A549 treated with ZK216348 at 1 μM for 4 hours (cell line): ENCODE measurements around the gene INTS15. TPM values are rescaled to one million over a fixed set of nuclear protein-coding genes. Genes with fewer than 3 reads are reported as not detected.

ENCODE experiments used
- total RNA-seq: library from RNA; stranded (reverse); fragments of 200-300 nt; extraction: Qiagen RNA extraction; gene quantifications from 5 replicates; pipeline ENCODE4 v1.2.3, GENCODE V29; 2022; ENCODE audit warnings: low read depth

The INTS15 gene
- total RNA-seq, result 21.5 to 28.4 TPM (median 25.4 TPM) in 5 replicates

GRCh38 chr7:6589829-6590644, at the start of gene INTS15:
Gene INTS15, plus strand, starts transcription at chr7:6590021. Its CDS starts 263 bp downstream, at chr7:6590284.

DNA sequence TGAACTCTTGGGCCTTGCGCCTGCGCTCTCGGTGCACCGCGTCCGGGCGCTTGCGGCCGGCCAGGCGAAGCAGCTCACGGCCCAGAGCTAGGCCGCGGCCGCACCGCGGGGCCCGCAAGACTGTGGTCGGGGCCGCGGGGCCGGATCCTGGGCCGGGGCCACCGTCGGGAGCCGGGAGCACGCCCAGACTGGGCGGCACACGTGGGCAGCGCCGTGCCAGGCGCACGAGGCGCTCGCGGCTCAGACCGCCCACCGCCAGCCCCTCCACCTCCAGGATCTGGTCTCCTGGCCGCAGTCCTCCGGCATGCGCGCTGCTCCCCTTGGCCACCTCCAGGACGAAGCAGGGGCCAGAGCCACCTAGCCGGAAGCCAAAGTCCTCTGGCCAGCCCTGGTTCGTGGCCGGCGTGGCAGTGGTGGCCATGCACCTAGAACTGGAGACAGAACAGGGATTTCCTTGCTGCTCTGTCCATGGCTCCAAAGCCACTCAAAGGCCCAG, 38.8 kb upstream of the INTS15 start, which contains the start of gene GRID2IP:
TSS of gene GRID2IP (minus strand) at position 446 of the 496 bp plus-strand sequence. CDS start at position 421, 25 bp downstream.

DNA sequence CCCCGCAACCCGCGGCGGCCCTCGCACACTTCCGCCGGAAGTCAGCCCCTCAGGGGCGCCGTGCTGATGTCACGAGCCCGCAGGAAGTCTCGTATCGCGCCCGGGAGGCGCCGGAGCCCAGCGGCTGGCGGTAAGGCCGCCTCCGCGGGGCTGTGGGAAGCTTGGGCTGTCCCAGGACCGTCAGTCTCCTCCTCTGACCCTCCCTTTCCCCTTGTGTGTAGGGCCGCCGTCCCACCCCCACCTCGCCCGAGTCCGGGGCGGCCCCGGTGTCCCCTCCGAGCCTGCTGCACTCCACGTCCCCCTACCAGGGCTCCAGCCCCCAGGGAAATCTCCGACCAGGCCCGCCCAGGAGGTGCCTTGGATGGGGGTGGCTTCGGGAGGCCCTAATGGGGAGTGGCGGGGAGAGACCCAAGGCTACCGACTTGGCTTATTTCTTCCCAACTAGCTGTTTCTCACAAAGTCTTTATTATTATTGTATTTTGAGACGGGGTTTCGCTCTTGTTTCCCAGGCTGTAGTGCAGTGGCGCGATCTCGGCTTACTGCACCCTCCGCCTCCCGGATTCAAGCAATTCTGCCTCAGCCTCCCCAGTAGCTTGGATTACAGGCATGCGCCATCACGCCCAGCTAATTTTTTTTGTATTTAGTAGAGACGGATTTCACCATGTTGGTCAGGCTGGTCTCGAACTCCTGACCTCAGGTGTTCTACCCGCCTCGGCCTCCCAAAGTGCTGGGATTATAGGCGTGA, 12.3 kb upstream of the INTS15 start, which contains the start of gene ZDHHC4:
TSS of gene ZDHHC4 (plus strand) at position 86 of the 745 bp plus-strand sequence. CDS start 3,108 bp downstream, outside the sequence.

GRCh38 chr7:6614953-6615722, 25.3 kb downstream of the INTS15 start, which contains the start of gene ZNF853:
Gene ZNF853, plus strand, starts transcription at chr7:6615610. Its CDS starts 565 bp downstream, at chr7:6616175.

DNA sequence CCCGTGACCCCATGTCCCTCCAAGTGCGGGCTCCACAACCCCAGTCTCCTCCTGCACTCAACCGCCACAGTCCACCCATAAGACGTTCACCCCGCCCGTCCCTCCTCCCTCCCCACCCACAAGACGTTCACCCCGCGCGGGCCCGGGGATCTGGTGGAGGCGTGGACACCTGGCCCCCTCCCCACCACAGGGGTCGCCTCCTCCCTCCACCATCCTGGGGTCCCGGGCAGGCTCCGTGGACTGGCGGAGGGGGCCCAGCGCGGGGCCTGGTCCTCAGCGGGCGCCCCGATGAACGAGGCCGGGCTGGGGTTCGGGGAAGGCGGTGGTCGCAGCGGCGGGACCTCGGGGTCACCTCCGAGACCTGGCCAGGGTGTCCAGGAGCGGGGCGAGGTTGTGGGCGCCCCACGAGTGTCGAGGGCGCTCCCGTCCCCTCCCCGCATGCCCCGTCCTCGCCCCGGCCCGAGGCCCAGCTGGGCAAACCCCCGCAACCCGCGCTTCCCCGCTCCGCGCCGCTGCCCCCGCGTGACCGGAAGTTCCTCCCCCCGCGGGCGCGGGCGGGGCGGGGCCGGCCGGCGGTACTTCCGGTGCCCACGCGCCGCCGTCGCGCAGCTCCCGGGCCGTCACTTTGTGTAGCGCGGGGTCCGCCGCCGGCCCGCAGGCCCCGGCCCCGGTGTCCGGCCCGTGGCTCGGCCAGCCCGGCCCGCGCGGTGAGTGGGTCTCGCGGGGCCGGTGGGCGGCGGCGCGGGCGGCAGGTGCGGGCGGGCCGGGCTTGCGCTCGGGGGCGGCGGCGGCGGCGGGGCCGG, 47.1 kb downstream of the INTS15 start, which contains the start of gene ZNF316:
TSS of gene ZNF316 (plus strand) at position 578 of the 803 bp plus-strand sequence. CDS start 5,092 bp downstream, outside the sequence.

Other genes with a start within 250 kb of the INTS15 start
- 10.7 to 16.2 TPM (median 14.8 TPM) in 5 replicates for gene FAM220A, start 241.1 kb upstream of the INTS15 start, total RNA-seq
- gene RAC1, start 215.5 kb upstream of the INTS15 start, total RNA-seq, result 340 to 391 TPM (median 365 TPM) in 5 replicates
- gene DAGLB, start 142.1 kb upstream of the INTS15 start, total RNA-seq, result 15.8 to 28.3 TPM (median 26.3 TPM) in 5 replicates
- gene KDELR2, start 105.9 kb upstream of the INTS15 start, total RNA-seq, result 108 to 155 TPM (median 137 TPM) in 5 replicates
- not detected in 5 replicates for gene GRID2IP, start 38.6 kb upstream of the INTS15 start, total RNA-seq
- 41.2 to 54.0 TPM (median 46.9 TPM) in 5 replicates for gene ZDHHC4, start 12.6 kb upstream of the INTS15 start, total RNA-seq
- 1.8 to 3.4 TPM (median 2.8 TPM) in 5 replicates for gene ZNF853, start 25.6 kb downstream of the INTS15 start, total RNA-seq
- 12.1 to 17.9 TPM (median 15.5 TPM) in 5 replicates for gene ZNF316, start 47.3 kb downstream of the INTS15 start, total RNA-seq
- gene ZNF12, start 116.9 kb downstream of the INTS15 start, total RNA-seq, result 8.3 to 14.1 TPM (median 11.0 TPM) in 5 replicates
- 0.40 TPM in 1 of 5 replicates, not detected in the others for gene RSPH10B2, start 164.1 kb downstream of the INTS15 start, total RNA-seq
- gene CCZ1B, start 236.3 kb downstream of the INTS15 start, total RNA-seq, result 27.9 to 57.1 TPM (median 34.6 TPM) in 5 replicates